ENCODE results near the gene DUSP16.
"Not testable (repeated sequence)": the region's sequence is repeated elsewhere in the genome, so short reads cannot be mapped to it uniquely, and the experiment has no call there.

DUSP16 gene

GRCh38 chr12:12562585-12563261, at the start of gene DUSP16:
TSS of gene DUSP16 (minus strand) at chr12:12562863. CDS start at chr12:12521098, 41,765 bp downstream.
- DNase-seq (ENCODE audit: low read depth) = no peak

- no peak for DNase-seq (ENCODE audit: low read depth)
Observed at GRCh38 chr12:12612358-12612757, 49.7 kb upstream of the DUSP16 start.

- DNase-seq (ENCODE audit: low read depth) = peak; percentile 56
Observed at GRCh38 chr12:12611512-12612306, 49.0 kb upstream of the DUSP16 start, which contains the start of gene CREBL2. TSS of gene CREBL2 (plus strand) at chr12:12611876. CDS start at chr12:12612173, 297 bp downstream.

- DNase-seq (ENCODE audit: low read depth) = no peak
Observed at GRCh38 chr12:12610711-12611110, 48.0 kb upstream of the DUSP16 start.

- DNase-seq (ENCODE audit: low read depth) = no peak
Observed at GRCh38 chr12:12609692-12610091, 47.0 kb upstream of the DUSP16 start.

GRCh38 chr12:12608557-12608957, 45.9 kb upstream of the DUSP16 start:
- DNase-seq (ENCODE audit: low read depth) = no peak

GRCh38 chr12:12606781-12607589, 44.3 kb upstream of the DUSP16 start:
- no peak for DNase-seq (ENCODE audit: low read depth)

GRCh38 chr12:12604740-12605139, 42.1 kb upstream of the DUSP16 start:
- no peak for DNase-seq (ENCODE audit: low read depth)

GRCh38 chr12:12600659-12601058, 38.0 kb upstream of the DUSP16 start:
- DNase-seq (ENCODE audit: low read depth) = no peak

GRCh38 chr12:12599750-12600643, 37.3 kb upstream of the DUSP16 start:
- no peak for DNase-seq (ENCODE audit: low read depth)

- no peak for DNase-seq (ENCODE audit: low read depth)
Observed at GRCh38 chr12:12598864-12599263, 36.2 kb upstream of the DUSP16 start.

GRCh38 chr12:12596598-12596997, 33.9 kb upstream of the DUSP16 start:
- DNase-seq (ENCODE audit: low read depth) = not testable (repeated sequence)

- not testable (repeated sequence) for DNase-seq (ENCODE audit: low read depth)
Observed at GRCh38 chr12:12595929-12596328, 33.3 kb upstream of the DUSP16 start.

- no peak for DNase-seq (ENCODE audit: low read depth)
Observed at GRCh38 chr12:12592930-12593329, 30.3 kb upstream of the DUSP16 start.

GRCh38 chr12:12590961-12591360, 28.3 kb upstream of the DUSP16 start:
- DNase-seq (ENCODE audit: low read depth) = no peak

GRCh38 chr12:12588436-12588835, 25.8 kb upstream of the DUSP16 start:
- DNase-seq (ENCODE audit: low read depth) = not testable (repeated sequence)

GRCh38 chr12:12587878-12588277, 25.2 kb upstream of the DUSP16 start:
- no peak for DNase-seq (ENCODE audit: low read depth)

- DNase-seq (ENCODE audit: low read depth) = no peak
Observed at GRCh38 chr12:12586879-12587675, 24.4 kb upstream of the DUSP16 start.

- DNase-seq (ENCODE audit: low read depth) = no peak
Observed at GRCh38 chr12:12585115-12585863, 22.6 kb upstream of the DUSP16 start.

Data from stimulated activated CD8-positive, alpha-beta memory T cell treated with anti-CD3 and anti-CD28 coated beads, Interleukin-15, amount 100 ng/mL, for 24 hours (primary cell).